Fibroblast of lung (primary cell): Measurements from ENCODE around the gene MMP23B. TPM values are rescaled to one million over a fixed set of nuclear protein-coding genes. Genes with fewer than 3 reads are reported as not detected.
A peak's percentile ranks its signal among the peaks of the same experiment; 100 is the strongest.

Experiments used
- DNase-seq, 2 donors: peaks; one replicate each; pipeline versions ENCODE4 v3.0.0 to v3.0.0-alpha.2; 2010; ENCODE audit warnings: low read depth in 2 of 2
- H2AFZ ChIP-seq: 2 replicates; pipeline ENCODE4 v1.5.1; 2012; ENCODE audit warnings: low read length, control low read depth, inconsistent platforms
- H3K27ac ChIP-seq: 2 replicates; pipeline ENCODE4 v1.5.1; 2011; ENCODE audit warnings: low read length, control low read depth; ENCODE audit not compliant: insufficient read depth
- H3K27me3 ChIP-seq: 2 replicates; pipeline ENCODE4 v1.5.1; 2011; ENCODE audit warnings: mild to moderate bottlenecking, low read length; ENCODE audit not compliant: control insufficient read depth, insufficient read depth
- H3K36me3 ChIP-seq: 2 replicates; pipeline ENCODE4 v1.5.1; 2011; ENCODE audit warnings: low read length; ENCODE audit not compliant: control insufficient read depth, insufficient read depth
- H3K4me1 ChIP-seq: 2 replicates; pipeline ENCODE4 v1.5.1; 2011; ENCODE audit warnings: low read length; ENCODE audit not compliant: control insufficient read depth, insufficient read depth; ENCODE audit errors: extremely low read depth
- H3K4me2 ChIP-seq: 2 replicates; pipeline ENCODE4 v1.5.1; 2011; ENCODE audit warnings: low read length, control low read depth; ENCODE audit not compliant: insufficient read depth; ENCODE audit errors: extremely low read depth
- H3K4me3 ChIP-seq, 4 experiments: fragments of 200-600 bp in 1 of 4; sonication (generic) in 1 of 4; replicated peaks in 1 of 4; 2 replicates each; pipeline ENCODE4 v1.5.1; 2011 to 2016; ENCODE audit warnings: low read length in 4 of 4, low read depth in 3 of 4, mild to moderate bottlenecking in 3 of 4, control low read depth in 2 of 4, inconsistent platforms in 1 of 4, mixed read lengths in 1 of 4; ENCODE audit not compliant: insufficient read depth in 1 of 4; ENCODE audit errors: control extremely low read depth in 1 of 4
- H3K79me2 ChIP-seq: 2 replicates; pipeline ENCODE4 v1.5.1; 2012; ENCODE audit warnings: mild to moderate bottlenecking, low read length, inconsistent platforms; ENCODE audit not compliant: control insufficient read depth, insufficient read depth
- H3K9ac ChIP-seq: 2 replicates; pipeline ENCODE4 v1.5.1; 2011; ENCODE audit warnings: mild to moderate bottlenecking, low read length, control low read depth; ENCODE audit not compliant: insufficient read depth
- H3K9me3 ChIP-seq: 2 replicates; pipeline ENCODE4 v1.5.1; 2012; ENCODE audit warnings: low read depth, low read length; ENCODE audit not compliant: control insufficient read depth, insufficient read depth
- H4K20me1 ChIP-seq: 2 replicates; pipeline ENCODE4 v1.5.1; 2011; ENCODE audit warnings: low read length; ENCODE audit not compliant: control insufficient read depth, insufficient read depth; ENCODE audit errors: extremely low read depth
- EZH2 ChIP-seq: IDR thresholded peaks from 2 replicates; pipeline ENCODE4 v1.5.1; 2012; ENCODE audit warnings: low read length, control low read depth, mild to moderate bottlenecking; ENCODE audit errors: missing control alignments
- polyA plus RNA-seq, 2 donors: library from polyadenylated mRNA; depleted of rRNA in 1 of 2; stranded (reverse) in 1 of 2; unstranded in 1 of 2; fragments of >200 nt; gene quantifications; 2 replicates each; pipeline ENCODE4 v1.2.1, GENCODE V29; 2011 to 2012; ENCODE audit warnings: missing spikeins in 1 of 2
- total RNA-seq: library from RNA; depleted of rRNA; stranded (reverse); fragments of >200 nt; gene quantifications from 2 replicates; pipeline ENCODE4 v1.2.1, GENCODE V29; 2014
- TF ChIP-seq, protein P1 (sequence below), 2 donors: IDR thresholded peaks in 1 of 2; conservative IDR thresholded peaks in 1 of 2; 1 replicate in 1 of 2; 2 replicates in 1 of 2; pipeline ENCODE4 v1.5.1; 2011 to 2012; ENCODE audit warnings: low read length in 2 of 2, control low read depth in 1 of 2, inconsistent platforms in 1 of 2, low read depth in 1 of 2, mild to moderate bottlenecking in 1 of 2

Gene MMP23B
- total and polyA plus RNA-seq, 2 donors (not counting 1 experiment from before 2014, with no cell fraction given), result 0.89 to 4.6 TPM

DNA sequence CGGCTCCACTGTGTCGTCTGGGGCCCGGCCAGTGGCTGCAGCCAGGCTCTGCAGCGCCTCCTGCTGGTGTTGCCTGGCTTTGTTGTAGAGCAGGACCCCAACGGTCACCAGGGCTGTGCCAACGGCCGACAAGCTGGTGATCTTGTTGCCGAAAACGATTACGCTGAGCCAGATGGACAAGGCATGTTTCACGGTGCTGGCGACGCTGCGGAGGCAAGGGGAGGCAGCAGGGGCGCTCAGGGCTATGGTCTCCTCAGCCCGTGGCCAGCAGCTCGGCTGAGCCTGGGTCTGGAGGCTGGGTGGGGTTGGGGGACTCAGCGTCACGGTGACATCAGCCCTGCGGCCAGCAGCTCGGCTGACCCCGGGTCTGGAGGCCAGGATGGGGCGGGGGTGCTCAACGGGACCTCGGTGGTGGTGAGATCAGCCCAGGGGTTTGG, 33.9 kb downstream of the MMP23B start:
- peaks cover 8% of the 10 kb centered on the region for H3K4me1 ChIP-seq
- H3K27me3 ChIP-seq, result no peaks in the 10 kb centered on the region
- no peaks in the 10 kb centered on the region for H3K9me3 ChIP-seq
- no peak overlapping the region for H2AFZ ChIP-seq
- H3K9ac ChIP-seq, result no peak overlapping the region
- no peaks in the 10 kb centered on the region for H4K20me1 ChIP-seq
- H3K27ac ChIP-seq, result no peak overlapping the region
- H3K79me2 ChIP-seq, result no peaks in the 10 kb centered on the region
- TF ChIP-seq, protein P1, sequence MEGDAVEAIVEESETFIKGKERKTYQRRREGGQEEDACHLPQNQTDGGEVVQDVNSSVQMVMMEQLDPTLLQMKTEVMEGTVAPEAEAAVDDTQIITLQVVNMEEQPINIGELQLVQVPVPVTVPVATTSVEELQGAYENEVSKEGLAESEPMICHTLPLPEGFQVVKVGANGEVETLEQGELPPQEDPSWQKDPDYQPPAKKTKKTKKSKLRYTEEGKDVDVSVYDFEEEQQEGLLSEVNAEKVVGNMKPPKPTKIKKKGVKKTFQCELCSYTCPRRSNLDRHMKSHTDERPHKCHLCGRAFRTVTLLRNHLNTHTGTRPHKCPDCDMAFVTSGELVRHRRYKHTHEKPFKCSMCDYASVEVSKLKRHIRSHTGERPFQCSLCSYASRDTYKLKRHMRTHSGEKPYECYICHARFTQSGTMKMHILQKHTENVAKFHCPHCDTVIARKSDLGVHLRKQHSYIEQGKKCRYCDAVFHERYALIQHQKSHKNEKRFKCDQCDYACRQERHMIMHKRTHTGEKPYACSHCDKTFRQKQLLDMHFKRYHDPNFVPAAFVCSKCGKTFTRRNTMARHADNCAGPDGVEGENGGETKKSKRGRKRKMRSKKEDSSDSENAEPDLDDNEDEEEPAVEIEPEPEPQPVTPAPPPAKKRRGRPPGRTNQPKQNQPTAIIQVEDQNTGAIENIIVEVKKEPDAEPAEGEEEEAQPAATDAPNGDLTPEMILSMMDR (conservative IDR thresholded peaks at IDR 0.05 in 1 of 2, IDR thresholded peaks at IDR 0.05 in 1 of 2; ENCODE audit: low read depth in 1 of 2, low read length in 2 of 2), result peak; percentile 15 to 46
- no peak for TF ChIP-seq EZH2
- H3K36me3 ChIP-seq, result peaks cover 16% of the 10 kb centered on the region
- H3K4me2 ChIP-seq, result no peak overlapping the region
- no peak for DNase-seq
- no peak overlapping the region for H3K4me3 ChIP-seq

DNA sequence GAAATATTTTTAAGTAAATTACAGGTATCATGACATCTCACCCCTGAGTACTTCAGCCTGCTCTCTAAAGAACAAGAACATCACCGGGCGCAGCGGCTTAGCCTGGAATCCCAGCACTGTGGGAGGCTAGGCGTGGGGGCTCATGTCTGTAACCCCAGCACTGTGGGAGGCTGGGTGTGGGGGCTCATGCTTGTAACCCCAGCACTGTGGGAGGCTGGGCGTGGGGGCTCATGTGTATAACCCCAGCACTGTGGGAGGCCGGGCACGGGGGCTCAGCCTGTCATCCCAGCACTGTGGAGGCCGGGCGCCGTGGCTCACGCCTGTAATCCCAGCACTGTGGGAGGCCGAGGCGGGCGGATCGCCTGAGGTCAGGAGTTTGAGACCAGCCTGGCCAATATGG, 34.6 kb downstream of the MMP23B start:
- H3K4me2 ChIP-seq, result no peak overlapping the region
- peaks cover 8% of the 10 kb centered on the region for H3K4me1 ChIP-seq
- TF ChIP-seq EZH2, result no peak
- TF ChIP-seq, protein P1 (conservative IDR thresholded peaks at IDR 0.05 in 1 of 2, IDR thresholded peaks at IDR 0.05 in 1 of 2; ENCODE audit: low read depth in 1 of 2, low read length in 2 of 2), result no peak

DNA sequence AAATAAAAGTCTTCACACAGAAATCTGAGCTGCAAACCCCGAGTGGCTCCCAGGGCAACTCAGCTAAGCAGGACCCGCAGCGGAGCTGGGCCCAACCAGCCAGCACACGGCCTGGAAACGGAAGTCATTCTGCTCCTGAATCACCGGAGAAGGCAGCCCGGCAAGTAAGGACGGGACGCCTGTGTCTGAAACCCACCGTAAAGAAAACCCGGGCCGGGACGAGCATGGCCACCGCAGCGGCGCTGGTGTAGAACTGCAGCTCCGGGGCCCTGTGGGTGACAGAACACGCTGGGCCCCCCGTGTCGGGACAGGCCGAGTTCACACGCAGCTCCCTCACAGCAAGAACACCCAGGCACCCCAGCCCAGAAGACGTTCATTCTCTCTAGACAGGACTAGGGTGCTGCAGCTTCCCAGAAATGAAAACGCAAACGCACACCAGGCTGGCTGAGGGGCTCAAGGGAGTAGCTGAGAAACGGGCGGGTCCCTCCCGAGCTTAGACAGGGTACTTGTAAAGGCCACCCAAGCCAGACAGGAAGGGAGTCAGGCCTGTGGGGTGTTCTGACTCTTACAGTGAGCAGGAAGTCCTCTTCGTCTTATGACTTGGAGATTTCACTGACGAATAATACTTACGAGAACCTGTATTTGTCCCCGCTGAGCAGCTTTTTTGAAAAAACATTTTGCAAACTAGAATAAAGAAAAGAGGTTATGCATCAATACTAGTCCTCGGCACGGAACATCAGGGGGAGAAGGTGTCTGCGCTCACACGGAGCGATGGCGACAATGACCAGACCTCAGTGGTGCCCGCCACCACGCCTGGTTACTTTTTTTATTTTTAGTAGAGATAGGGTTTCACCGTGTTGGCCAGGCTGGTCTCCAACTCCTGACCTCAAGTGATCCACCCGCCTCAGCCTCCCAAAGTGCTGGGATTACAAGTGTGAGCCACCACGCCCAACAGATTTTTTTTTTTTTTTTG, 37.8 kb downstream of the MMP23B start:
- no peaks in the 10 kb centered on the region for H3K27me3 ChIP-seq
- no peak for DNase-seq
- H4K20me1 ChIP-seq, result no peaks in the 10 kb centered on the region
- H3K4me3 ChIP-seq, result no peak overlapping the region
- H2AFZ ChIP-seq, result no peak overlapping the region
- no peak overlapping the region for H3K4me2 ChIP-seq
- no peaks in the 10 kb centered on the region for H3K9me3 ChIP-seq
- H3K9ac ChIP-seq, result no peak overlapping the region
- H3K79me2 ChIP-seq, result no peaks in the 10 kb centered on the region
- H3K36me3 ChIP-seq, result peaks cover 21% of the 10 kb centered on the region
- H3K27ac ChIP-seq, result no peak overlapping the region
- no peak for TF ChIP-seq EZH2
- TF ChIP-seq, protein P1 (conservative IDR thresholded peaks at IDR 0.05 in 1 of 2, IDR thresholded peaks at IDR 0.05 in 1 of 2; ENCODE audit: low read depth in 1 of 2, low read length in 2 of 2), result no peak
- H3K4me1 ChIP-seq, result no peaks in the 10 kb centered on the region

More for the DNA sequence above, 34.6 kb downstream of the MMP23B start:
- Histone ChIP-seq H2AFZ (no peak overlapping the region), H3K9ac (no peak overlapping the region), H3K36me3 (peaks cover 17% of the 10 kb centered on the region), H3K79me2 (no peaks in the 10 kb centered on the region), H3K9me3 (no peaks in the 10 kb centered on the region), H3K4me3 (no peak overlapping the region), H3K27me3 (no peaks in the 10 kb centered on the region), H3K27ac (no peak overlapping the region), H4K20me1 (no peaks in the 10 kb centered on the region)
- DNase-seq, result no peak
